ENCODE measurements around the gene ANO10. TPM values are rescaled to one million over a fixed set of nuclear protein-coding genes. Genes with fewer than 3 reads are reported as not detected.

ANO10 gene
- total RNA-seq, 1 experiment from 2014 or later = 16.6 TPM

DNA sequence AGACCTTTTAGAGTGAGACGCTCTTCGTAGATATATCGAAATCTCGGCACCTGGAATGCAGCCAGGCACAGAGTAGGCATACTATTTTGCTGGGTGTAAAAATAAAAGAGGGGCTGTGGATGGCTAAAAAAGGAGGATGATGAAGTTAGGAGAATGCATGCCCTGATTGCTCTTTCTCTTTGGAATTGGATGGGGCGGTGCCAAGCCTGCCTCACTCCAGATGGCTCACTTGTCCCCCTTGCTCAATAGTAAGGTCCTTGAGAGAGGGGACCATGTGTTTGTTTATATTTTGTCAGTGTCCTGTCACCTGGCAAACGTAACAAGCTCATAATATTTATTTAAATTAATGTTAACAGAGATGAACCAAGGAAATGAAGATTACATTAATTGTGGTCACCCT is 302.4 kb downstream of the ANO10 start:
- H3K27me3 ChIP-seq = no peaks in the 10 kb centered on the region
- no peak overlapping the region for H3K4me3 ChIP-seq
- H3K36me3 ChIP-seq = no peaks in the 10 kb centered on the region; the same call in 1 of the 2 replicates
- no peak for DNase-seq
- H3K9me3 ChIP-seq = no peaks in the 10 kb centered on the region

DNA sequence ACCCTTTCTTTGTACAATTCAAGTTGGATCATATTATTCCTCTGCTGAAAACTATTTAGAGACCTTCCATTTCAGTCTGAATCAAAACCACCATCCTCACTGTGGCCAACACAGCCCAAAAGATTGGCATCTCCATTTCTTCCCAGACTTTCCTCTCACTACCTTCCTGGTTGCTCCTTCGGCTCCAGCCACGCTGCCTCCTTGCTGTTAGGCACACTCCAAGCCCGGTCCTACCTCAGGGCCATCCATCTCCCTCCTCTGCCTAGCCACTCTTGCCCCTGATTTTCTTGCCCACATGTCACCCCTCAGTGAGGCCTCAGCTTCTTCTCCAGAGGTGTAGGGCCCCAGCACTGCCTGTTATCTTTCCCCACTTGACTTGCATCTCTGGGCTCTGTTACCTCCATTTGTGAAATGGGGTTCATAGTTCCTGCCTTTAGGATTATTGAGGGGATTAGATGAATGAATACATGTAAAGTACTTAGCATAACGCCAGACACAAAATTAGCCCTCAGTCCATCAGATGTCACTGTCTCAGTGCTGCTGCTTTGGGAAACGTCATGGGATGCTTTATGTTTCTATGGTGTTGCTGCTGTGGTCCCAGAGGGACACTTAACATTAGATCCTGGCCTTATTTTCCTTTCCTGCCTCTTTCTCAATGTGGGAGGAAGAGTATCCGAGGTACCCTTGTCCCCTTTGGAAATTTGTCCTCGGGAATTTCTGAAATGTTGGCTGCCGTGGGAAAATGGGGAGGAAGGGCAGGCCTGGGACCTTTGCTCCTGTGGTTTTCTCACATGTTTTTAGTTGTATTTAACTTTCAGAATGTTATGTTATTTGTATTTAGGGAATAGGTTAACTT is 304.1 kb downstream of the ANO10 start:
- H3K36me3 ChIP-seq = no peaks in the 10 kb centered on the region; the same call in 1 of the 2 replicates
- no peaks in the 10 kb centered on the region for H3K27me3 ChIP-seq
- no peak for DNase-seq
- no peak overlapping the region for H3K4me3 ChIP-seq
- H3K9me3 ChIP-seq = no peaks in the 10 kb centered on the region

DNA sequence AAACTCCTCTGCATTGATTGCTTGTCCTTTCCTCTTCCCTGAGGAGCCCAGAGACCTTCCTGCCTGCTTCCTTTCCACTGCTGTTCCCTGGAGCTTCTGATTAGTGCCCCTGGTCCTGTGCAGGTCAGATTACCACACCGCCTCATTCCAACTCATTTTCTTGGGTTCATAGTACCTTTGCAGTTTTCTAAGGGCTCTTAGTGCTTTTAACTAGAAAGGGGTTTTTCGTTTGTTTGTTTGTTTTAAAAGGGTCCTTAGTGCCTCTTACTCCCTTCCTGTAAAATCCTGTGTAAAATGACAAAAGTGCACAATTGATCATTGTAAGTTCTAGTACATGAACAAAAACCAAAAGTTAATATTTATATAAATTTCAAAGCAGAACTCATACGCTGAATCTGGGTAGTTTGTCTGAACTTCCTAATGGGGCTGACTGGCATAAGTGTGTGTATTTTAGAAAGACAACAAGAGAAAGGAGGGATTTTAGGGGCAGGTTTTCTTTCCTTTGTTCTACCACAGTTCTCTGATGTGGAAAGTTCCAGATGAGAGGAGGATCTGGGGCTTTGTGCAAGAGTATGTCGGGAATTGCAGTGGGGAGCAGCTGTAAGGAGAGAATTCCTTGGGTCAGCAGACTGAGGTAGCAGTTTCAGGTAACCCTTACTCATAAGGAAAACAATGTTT is 304.9 kb downstream of the ANO10 start:
- H3K36me3 ChIP-seq = no peaks in the 10 kb centered on the region; the same call in 1 of the 2 replicates
- H3K27me3 ChIP-seq = no peaks in the 10 kb centered on the region
- H3K4me3 ChIP-seq = no peak overlapping the region
- no peak for DNase-seq
- H3K9me3 ChIP-seq = no peaks in the 10 kb centered on the region

Other genes with a start within 250 kb of the ANO10 start
- gene ABHD5, start 68.9 kb upstream of the ANO10 start, total RNA-seq (2014; rRNA removed; shearing (Covaris generic); ENCODE audit: low replicate concordance) = 15.3 and 20.9 TPM in 2 replicates